Fibroblast of lung (primary cell): ENCODE data around the gene ATP5F1D. TPM values are rescaled to one million over a fixed set of nuclear protein-coding genes. Genes with fewer than 3 reads are reported as not detected.

Experiments
- DNase-seq, 2 donors: peaks; one replicate each; pipeline versions ENCODE4 v3.0.0 to v3.0.0-alpha.2; 2010; ENCODE audit warnings: low read depth in 2 of 2
- H2AFZ ChIP-seq: 2 replicates; pipeline ENCODE4 v1.5.1; 2012; ENCODE audit warnings: low read length, control low read depth, inconsistent platforms
- H3K27ac ChIP-seq: 2 replicates; pipeline ENCODE4 v1.5.1; 2011; ENCODE audit warnings: low read length, control low read depth; ENCODE audit not compliant: insufficient read depth
- H3K27me3 ChIP-seq: 2 replicates; pipeline ENCODE4 v1.5.1; 2011; ENCODE audit warnings: mild to moderate bottlenecking, low read length; ENCODE audit not compliant: control insufficient read depth, insufficient read depth
- H3K36me3 ChIP-seq: 2 replicates; pipeline ENCODE4 v1.5.1; 2011; ENCODE audit warnings: low read length; ENCODE audit not compliant: control insufficient read depth, insufficient read depth
- H3K4me1 ChIP-seq: 2 replicates; pipeline ENCODE4 v1.5.1; 2011; ENCODE audit warnings: low read length; ENCODE audit not compliant: control insufficient read depth, insufficient read depth; ENCODE audit errors: extremely low read depth
- H3K4me2 ChIP-seq: 2 replicates; pipeline ENCODE4 v1.5.1; 2011; ENCODE audit warnings: low read length, control low read depth; ENCODE audit not compliant: insufficient read depth; ENCODE audit errors: extremely low read depth
- H3K4me3 ChIP-seq, 4 experiments: fragments of 200-600 bp in 1 of 4; sonication (generic) in 1 of 4; replicated peaks in 1 of 4; 2 replicates each; pipeline ENCODE4 v1.5.1; 2011 to 2016; ENCODE audit warnings: low read length in 4 of 4, low read depth in 3 of 4, mild to moderate bottlenecking in 3 of 4, control low read depth in 2 of 4, inconsistent platforms in 1 of 4, mixed read lengths in 1 of 4; ENCODE audit not compliant: insufficient read depth in 1 of 4; ENCODE audit errors: control extremely low read depth in 1 of 4
- H3K79me2 ChIP-seq: 2 replicates; pipeline ENCODE4 v1.5.1; 2012; ENCODE audit warnings: mild to moderate bottlenecking, low read length, inconsistent platforms; ENCODE audit not compliant: control insufficient read depth, insufficient read depth
- H3K9ac ChIP-seq: 2 replicates; pipeline ENCODE4 v1.5.1; 2011; ENCODE audit warnings: mild to moderate bottlenecking, low read length, control low read depth; ENCODE audit not compliant: insufficient read depth
- H3K9me3 ChIP-seq: 2 replicates; pipeline ENCODE4 v1.5.1; 2012; ENCODE audit warnings: low read depth, low read length; ENCODE audit not compliant: control insufficient read depth, insufficient read depth
- H4K20me1 ChIP-seq: 2 replicates; pipeline ENCODE4 v1.5.1; 2011; ENCODE audit warnings: low read length; ENCODE audit not compliant: control insufficient read depth, insufficient read depth; ENCODE audit errors: extremely low read depth
- CTCF ChIP-seq, 2 donors: IDR thresholded peaks in 1 of 2; conservative IDR thresholded peaks in 1 of 2; 1 replicate in 1 of 2; 2 replicates in 1 of 2; pipeline ENCODE4 v1.5.1; 2011 to 2012; ENCODE audit warnings: low read length in 2 of 2, control low read depth in 1 of 2, inconsistent platforms in 1 of 2, low read depth in 1 of 2, mild to moderate bottlenecking in 1 of 2
- EZH2 ChIP-seq: IDR thresholded peaks from 2 replicates; pipeline ENCODE4 v1.5.1; 2012; ENCODE audit warnings: low read length, control low read depth, mild to moderate bottlenecking; ENCODE audit errors: missing control alignments
- polyA plus RNA-seq, 2 donors: library from polyadenylated mRNA; depleted of rRNA in 1 of 2; stranded (reverse) in 1 of 2; unstranded in 1 of 2; fragments of >200 nt; gene quantifications; 2 replicates each; pipeline ENCODE4 v1.2.1, GENCODE V29; 2011 to 2012; ENCODE audit warnings: missing spikeins in 1 of 2
- total RNA-seq: library from RNA; depleted of rRNA; stranded (reverse); fragments of >200 nt; gene quantifications from 2 replicates; pipeline ENCODE4 v1.2.1, GENCODE V29; 2014

Gene ATP5F1D
- total and polyA plus RNA-seq, 2 donors (not counting 1 experiment from before 2014, with no cell fraction given) = 20.5 to 53.8 TPM

GRCh38 chr19:1248139-1248785 is 6.7 kb downstream of the ATP5F1D start, which contains the start of gene MIDN:
Gene MIDN, plus strand, starts transcription at chr19:1248583. Its CDS starts 1,714 bp downstream, at chr19:1250297.
- Histone ChIP-seq H2AFZ (no peak within 1 kb of the TSS), H3K79me2 (peaks cover 43% of the 10 kb centered on the region), H3K27me3 (no peaks in the 10 kb centered on the region), H3K36me3 (peaks cover 18% of the 10 kb centered on the region), H3K4me3 (peak within 1 kb of the TSS; percentile 60 to 75 (median 66)), H3K4me2 (peak within 1 kb of the TSS; percentile 71), H3K27ac (peak within 1 kb of the TSS; percentile 98), H4K20me1 (no peaks in the 10 kb centered on the region), H3K9me3 (no peaks in the 10 kb centered on the region), H3K9ac (peak within 1 kb of the TSS; percentile 97), H3K4me1 (peaks cover 21% of the 10 kb centered on the region)
- DNase-seq = peak; percentile 86 to 90
- TF ChIP-seq EZH2 (no peak), CTCF (conservative IDR thresholded peaks at IDR 0.05 in 1 of 2, IDR thresholded peaks at IDR 0.05 in 1 of 2; ENCODE audit: low read depth in 1 of 2, low read length in 2 of 2) (peak; percentile 15 to 22)

- Histone ChIP-seq H3K4me3 (peak overlapping the region; percentile 60 to 75 (median 66)), H3K4me1 (peaks cover 19% of the 10 kb centered on the region), H4K20me1 (no peaks in the 10 kb centered on the region), H3K4me2 (no peak overlapping the region), H3K9me3 (no peaks in the 10 kb centered on the region), H3K36me3 (peaks cover 21% of the 10 kb centered on the region), H3K79me2 (peaks cover 46% of the 10 kb centered on the region), H3K27ac (peak overlapping the region; percentile 98), H3K27me3 (no peaks in the 10 kb centered on the region), H2AFZ (no peak overlapping the region), H3K9ac (peak overlapping the region; percentile 97)
- peak in 1 of 2 donors; percentile 76 for DNase-seq
- TF ChIP-seq EZH2 = no peak
- peak; percentile 30 to 64 for TF ChIP-seq CTCF (conservative IDR thresholded peaks at IDR 0.05 in 1 of 2, IDR thresholded peaks at IDR 0.05 in 1 of 2; ENCODE audit: low read depth in 1 of 2, low read length in 2 of 2)
Measured at GRCh38 chr19:1248786-1249297, 7.3 kb downstream of the ATP5F1D start.

- Histone ChIP-seq H3K36me3 (peaks cover 25% of the 10 kb centered on the region), H3K4me3 (peak overlapping the region in 3 of 4 experiments; percentile 52 to 92 (median 75)), H3K9me3 (no peaks in the 10 kb centered on the region), H3K4me1 (peaks cover 25% of the 10 kb centered on the region), H3K79me2 (peaks cover 48% of the 10 kb centered on the region), H4K20me1 (no peaks in the 10 kb centered on the region), H3K9ac (peak overlapping the region; percentile 97), H3K4me2 (no peak overlapping the region), H2AFZ (no peak overlapping the region), H3K27ac (peak overlapping the region; percentile 98), H3K27me3 (no peaks in the 10 kb centered on the region)
- TF ChIP-seq EZH2 (no peak), CTCF (conservative IDR thresholded peaks at IDR 0.05 in 1 of 2, IDR thresholded peaks at IDR 0.05 in 1 of 2; ENCODE audit: low read depth in 1 of 2, low read length in 2 of 2) (no peak)
- peak; percentile 91 to 97 for DNase-seq
Measured at GRCh38 chr19:1249298-1249989, 7.9 kb downstream of the ATP5F1D start.
